Esophagus squamous epithelium (tissue), 4 donors: Measurements from ENCODE around the gene C19orf67.

Experiments
- POLR2A ChIP-seq, 4 donors: fragments of 450-650 bp; IDR thresholded peaks; one replicate each; pipeline ENCODE4 v1.6.1; 2017; ENCODE audit warnings: antibody characterized with exemption in 4 of 4, mild to moderate bottlenecking in 4 of 4, moderate library complexity in 3 of 4
- TF ChIP-seq, protein P1 (sequence below), 6 experiments: fragments of 450-650 bp in 4 of 6; fragments of 200-600 bp in 2 of 6; sonication (generic) in 2 of 6; IDR thresholded peaks; one replicate each; pipeline ENCODE4 v1.5.1; 2016 to 2019; ENCODE audit warnings: antibody characterized with exemption in 6 of 6, mild to moderate bottlenecking in 4 of 6, moderate library complexity in 4 of 6

DNA sequence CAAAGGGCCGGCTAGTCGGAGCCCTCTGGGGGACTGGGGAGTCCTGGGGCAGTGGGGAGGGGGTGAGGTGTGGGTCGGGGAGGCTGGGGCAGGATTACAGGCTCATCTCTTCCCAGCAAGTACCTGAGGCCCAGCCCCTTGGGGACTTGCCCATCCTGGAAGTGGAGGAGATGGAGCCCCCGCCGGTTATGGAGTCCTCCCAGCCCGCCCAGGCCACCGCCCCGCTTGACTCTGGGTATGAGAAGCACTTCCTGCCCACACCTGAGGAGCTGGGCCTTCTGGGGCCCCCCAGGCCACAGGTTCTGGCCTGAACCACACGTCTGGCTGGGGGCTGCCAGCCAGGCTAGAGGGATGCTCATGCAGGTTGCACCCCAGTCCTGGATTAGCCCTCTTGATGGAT is 33.6 kb downstream of the C19orf67 start:
- TF ChIP-seq, protein P1, sequence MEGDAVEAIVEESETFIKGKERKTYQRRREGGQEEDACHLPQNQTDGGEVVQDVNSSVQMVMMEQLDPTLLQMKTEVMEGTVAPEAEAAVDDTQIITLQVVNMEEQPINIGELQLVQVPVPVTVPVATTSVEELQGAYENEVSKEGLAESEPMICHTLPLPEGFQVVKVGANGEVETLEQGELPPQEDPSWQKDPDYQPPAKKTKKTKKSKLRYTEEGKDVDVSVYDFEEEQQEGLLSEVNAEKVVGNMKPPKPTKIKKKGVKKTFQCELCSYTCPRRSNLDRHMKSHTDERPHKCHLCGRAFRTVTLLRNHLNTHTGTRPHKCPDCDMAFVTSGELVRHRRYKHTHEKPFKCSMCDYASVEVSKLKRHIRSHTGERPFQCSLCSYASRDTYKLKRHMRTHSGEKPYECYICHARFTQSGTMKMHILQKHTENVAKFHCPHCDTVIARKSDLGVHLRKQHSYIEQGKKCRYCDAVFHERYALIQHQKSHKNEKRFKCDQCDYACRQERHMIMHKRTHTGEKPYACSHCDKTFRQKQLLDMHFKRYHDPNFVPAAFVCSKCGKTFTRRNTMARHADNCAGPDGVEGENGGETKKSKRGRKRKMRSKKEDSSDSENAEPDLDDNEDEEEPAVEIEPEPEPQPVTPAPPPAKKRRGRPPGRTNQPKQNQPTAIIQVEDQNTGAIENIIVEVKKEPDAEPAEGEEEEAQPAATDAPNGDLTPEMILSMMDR (IDR thresholded peaks at IDR 0.05): no peak
- TF ChIP-seq POLR2A (IDR thresholded peaks at IDR 0.05): no peak
